Measurements from ENCODE around the gene ZNF507. TPM values are rescaled to one million over a fixed set of nuclear protein-coding genes. Genes with fewer than 3 reads are reported as not detected.

Gene ZNF507
- total RNA-seq, 1 donor from 2014 or later = 14.7 TPM

DNA sequence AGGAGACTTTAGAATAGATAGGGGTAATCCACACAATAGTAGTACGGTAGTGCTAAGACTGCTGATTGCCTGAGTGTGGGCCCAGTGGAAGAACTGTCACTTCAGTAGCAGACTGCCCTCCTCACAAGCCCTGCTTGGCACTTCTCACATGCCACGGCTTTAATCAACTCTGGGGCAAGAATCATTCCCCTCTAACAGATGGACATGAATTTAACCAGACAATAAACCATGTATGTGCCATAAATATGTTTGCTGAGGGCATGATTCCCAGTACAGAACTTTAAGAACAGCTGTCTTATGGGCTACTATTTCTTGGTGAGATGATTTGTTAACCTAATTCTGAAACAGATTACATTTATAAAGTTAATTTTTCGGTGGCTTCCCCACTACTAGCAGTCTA lies 82.1 kb downstream of the ZNF507 start:
- peaks cover 4% of the 10 kb centered on the region for H3K36me3 Mint-ChIP-seq (ENCODE audit: low read depth, unreplicated experiment)
- H3K4me1 Mint-ChIP-seq (ENCODE audit: low read depth, unreplicated experiment) = no peaks in the 10 kb centered on the region
- no peak overlapping the region for H3K27ac Mint-ChIP-seq (ENCODE audit: unreplicated experiment)
- Histone ChIP-seq H4K20me1 (ENCODE audit: insufficient read depth, low read length) (peaks cover 3% of the 10 kb centered on the region), H3K4me2 (ENCODE audit: low read length) (no peak overlapping the region), H3K4me1 (ENCODE audit: insufficient read depth, low read length) (no peaks in the 10 kb centered on the region), H2AFZ (ENCODE audit: low read depth, low read length) (no peak overlapping the region), H3K27me3 (ENCODE audit: insufficient read depth, low read length) (no peaks in the 10 kb centered on the region), H3K79me2 (ENCODE audit: insufficient read depth, low read length) (no peaks in the 10 kb centered on the region), H3K4me3 (ENCODE audit: insufficient read depth, low read depth, low read length) (no peak overlapping the region), H3K9me3 (ENCODE audit: insufficient read depth, low read depth, low read length) (no peaks in the 10 kb centered on the region), H3K27ac (ENCODE audit: low read depth, low read length) (no peak overlapping the region), H3K36me3 (ENCODE audit: insufficient read depth, low read length) (peaks cover 6% of the 10 kb centered on the region), H3K9ac (ENCODE audit: low read length) (no peak overlapping the region)
- no peak for DNase-seq (ENCODE audit: low read depth)
- H3K4me3 Mint-ChIP-seq (ENCODE audit: unreplicated experiment) = no peak overlapping the region
- H3K9me3 Mint-ChIP-seq (ENCODE audit: unreplicated experiment) = no peaks in the 10 kb centered on the region
- H3K27me3 Mint-ChIP-seq (ENCODE audit: low read depth, unreplicated experiment) = no peaks in the 10 kb centered on the region
- TF ChIP-seq, protein P1, sequence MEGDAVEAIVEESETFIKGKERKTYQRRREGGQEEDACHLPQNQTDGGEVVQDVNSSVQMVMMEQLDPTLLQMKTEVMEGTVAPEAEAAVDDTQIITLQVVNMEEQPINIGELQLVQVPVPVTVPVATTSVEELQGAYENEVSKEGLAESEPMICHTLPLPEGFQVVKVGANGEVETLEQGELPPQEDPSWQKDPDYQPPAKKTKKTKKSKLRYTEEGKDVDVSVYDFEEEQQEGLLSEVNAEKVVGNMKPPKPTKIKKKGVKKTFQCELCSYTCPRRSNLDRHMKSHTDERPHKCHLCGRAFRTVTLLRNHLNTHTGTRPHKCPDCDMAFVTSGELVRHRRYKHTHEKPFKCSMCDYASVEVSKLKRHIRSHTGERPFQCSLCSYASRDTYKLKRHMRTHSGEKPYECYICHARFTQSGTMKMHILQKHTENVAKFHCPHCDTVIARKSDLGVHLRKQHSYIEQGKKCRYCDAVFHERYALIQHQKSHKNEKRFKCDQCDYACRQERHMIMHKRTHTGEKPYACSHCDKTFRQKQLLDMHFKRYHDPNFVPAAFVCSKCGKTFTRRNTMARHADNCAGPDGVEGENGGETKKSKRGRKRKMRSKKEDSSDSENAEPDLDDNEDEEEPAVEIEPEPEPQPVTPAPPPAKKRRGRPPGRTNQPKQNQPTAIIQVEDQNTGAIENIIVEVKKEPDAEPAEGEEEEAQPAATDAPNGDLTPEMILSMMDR (IDR thresholded peaks at IDR 0.05; ENCODE audit: insufficient read depth, low read depth, low read length) = no peak
- no peak for TF ChIP-seq EZH2 (IDR thresholded peaks at IDR 0.05; ENCODE audit: insufficient read depth, low read length)
- FAIRE-seq = no peak

DNA sequence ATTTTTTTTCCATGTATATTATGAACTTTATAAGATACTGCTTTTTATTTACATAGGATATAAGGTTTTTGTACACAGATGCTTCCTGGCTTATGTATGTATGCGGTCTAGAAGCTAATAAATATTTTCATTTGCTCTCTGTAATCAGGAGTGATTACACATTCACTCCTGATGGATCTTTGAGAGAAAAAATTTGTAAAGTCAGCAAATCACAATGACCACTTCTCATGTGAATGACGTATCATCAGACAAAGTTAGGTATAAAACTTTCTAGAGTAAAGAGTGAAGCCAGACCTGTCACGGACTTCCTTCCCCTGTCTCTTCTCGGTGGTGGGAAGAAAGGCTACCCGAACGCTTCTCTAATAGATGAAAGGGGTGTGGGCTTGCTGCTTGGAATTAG lies 91.3 kb downstream of the ZNF507 start:
- TF ChIP-seq EZH2 (IDR thresholded peaks at IDR 0.05; ENCODE audit: insufficient read depth, low read length) = no peak
- TF ChIP-seq, protein P1 (IDR thresholded peaks at IDR 0.05; ENCODE audit: insufficient read depth, low read depth, low read length) = no peak
- Mint-ChIP-seq H3K36me3 (ENCODE audit: low read depth, unreplicated experiment) (peaks cover 16% of the 10 kb centered on the region), H3K4me3 (ENCODE audit: unreplicated experiment) (no peak overlapping the region), H3K27ac (ENCODE audit: unreplicated experiment) (no peak overlapping the region), H3K27me3 (ENCODE audit: low read depth, unreplicated experiment) (no peaks in the 10 kb centered on the region), H3K9me3 (ENCODE audit: unreplicated experiment) (no peaks in the 10 kb centered on the region), H3K4me1 (ENCODE audit: low read depth, unreplicated experiment) (no peaks in the 10 kb centered on the region)
- no peaks in the 10 kb centered on the region for H4K20me1 ChIP-seq (ENCODE audit: insufficient read depth, low read length)
- no peaks in the 10 kb centered on the region for H3K9me3 ChIP-seq (ENCODE audit: insufficient read depth, low read depth, low read length)
- H3K4me2 ChIP-seq (ENCODE audit: low read length) = no peak overlapping the region
- H2AFZ ChIP-seq (ENCODE audit: low read depth, low read length) = no peak overlapping the region
- H3K4me3 ChIP-seq (ENCODE audit: insufficient read depth, low read depth, low read length) = no peak overlapping the region
- no peak overlapping the region for H3K27ac ChIP-seq (ENCODE audit: low read depth, low read length)
- H3K36me3 ChIP-seq (ENCODE audit: insufficient read depth, low read length) = peaks cover 20% of the 10 kb centered on the region
- FAIRE-seq (no peak), DNase-seq (ENCODE audit: low read depth) (no peak)
- no peaks in the 10 kb centered on the region for H3K27me3 ChIP-seq (ENCODE audit: insufficient read depth, low read length)
- no peaks in the 10 kb centered on the region for H3K4me1 ChIP-seq (ENCODE audit: insufficient read depth, low read length)
- H3K9ac ChIP-seq (ENCODE audit: low read length) = no peak overlapping the region
- no peaks in the 10 kb centered on the region for H3K79me2 ChIP-seq (ENCODE audit: insufficient read depth, low read length)

DNA sequence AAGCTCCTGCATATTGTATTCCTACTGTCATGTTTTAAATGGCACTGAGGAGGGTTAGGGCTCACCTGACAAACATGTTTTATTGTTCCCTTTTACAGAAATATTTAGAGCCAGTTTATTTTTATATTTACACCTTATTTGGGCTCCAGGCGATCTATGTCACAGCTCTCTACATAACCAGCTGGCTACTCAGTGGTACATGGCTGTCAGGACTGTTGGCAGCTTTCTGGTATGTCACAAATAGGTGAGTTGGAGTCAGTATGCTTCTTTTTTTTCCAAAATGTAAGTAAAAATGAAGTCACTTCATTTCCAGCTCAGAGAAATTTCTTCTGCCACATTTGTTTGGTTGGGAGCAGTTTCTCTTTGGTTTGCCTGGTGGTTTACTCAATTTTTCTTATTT lies 91.7 kb downstream of the ZNF507 start:
- no peak overlapping the region for H3K27ac ChIP-seq (ENCODE audit: low read depth, low read length)
- no peak overlapping the region for H3K27ac Mint-ChIP-seq (ENCODE audit: unreplicated experiment)

More for the DNA sequence above, 91.7 kb downstream of the ZNF507 start:
- H3K4me3 ChIP-seq (ENCODE audit: insufficient read depth, low read depth, low read length) = no peak overlapping the region
- no peak overlapping the region for H3K4me3 Mint-ChIP-seq (ENCODE audit: unreplicated experiment)
- no peaks in the 10 kb centered on the region for H3K9me3 ChIP-seq (ENCODE audit: insufficient read depth, low read depth, low read length)
- no peak for TF ChIP-seq EZH2 (IDR thresholded peaks at IDR 0.05; ENCODE audit: insufficient read depth, low read length)
- TF ChIP-seq, protein P1 (IDR thresholded peaks at IDR 0.05; ENCODE audit: insufficient read depth, low read depth, low read length) = no peak
- no peaks in the 10 kb centered on the region for H3K4me1 Mint-ChIP-seq (ENCODE audit: low read depth, unreplicated experiment)
- H3K79me2 ChIP-seq (ENCODE audit: insufficient read depth, low read length) = no peaks in the 10 kb centered on the region
- no peak for DNase-seq (ENCODE audit: low read depth)
- no peak overlapping the region for H3K9ac ChIP-seq (ENCODE audit: low read length)
- H2AFZ ChIP-seq (ENCODE audit: low read depth, low read length) = no peak overlapping the region
- H3K36me3 Mint-ChIP-seq (ENCODE audit: low read depth, unreplicated experiment) = peaks cover 16% of the 10 kb centered on the region
- no peaks in the 10 kb centered on the region for H3K27me3 Mint-ChIP-seq (ENCODE audit: low read depth, unreplicated experiment)
- no peaks in the 10 kb centered on the region for H3K27me3 ChIP-seq (ENCODE audit: insufficient read depth, low read length)
- H3K9me3 Mint-ChIP-seq (ENCODE audit: unreplicated experiment) = no peaks in the 10 kb centered on the region
- H3K4me2 ChIP-seq (ENCODE audit: low read length) = no peak overlapping the region
- FAIRE-seq = no peak
- peaks cover 22% of the 10 kb centered on the region for H3K36me3 ChIP-seq (ENCODE audit: insufficient read depth, low read length)
- no peaks in the 10 kb centered on the region for H3K4me1 ChIP-seq (ENCODE audit: insufficient read depth, low read length)
- H4K20me1 ChIP-seq (ENCODE audit: insufficient read depth, low read length) = no peaks in the 10 kb centered on the region

Other genes with a start within 250 kb of the ZNF507 start
- 48.5 and 50.9 TPM in 2 replicates for gene DPY19L3, start 60.2 kb downstream of the ZNF507 start, total RNA-seq
- 120 and 127 TPM in 2 replicates for gene PDCD5, start 235.6 kb downstream of the ZNF507 start, total RNA-seq

Data from astrocyte (in vitro differentiated cells and primary cell).